Muscle of arm (tissue), 12 donors: Measurements from ENCODE around the gene MFRP. TPM values are rescaled to one million over a fixed set of nuclear protein-coding genes. Genes with fewer than 3 reads are reported as not detected.

Experiments used
- DNase-seq: peaks from one replicate; pipeline ENCODE4 v3.0.0-alpha.2; 2013
- polyA plus RNA-seq, 12 donors: library from polyadenylated mRNA; unstranded; fragments of 120-200 nt; gene quantifications; one replicate each; pipeline ENCODE4 v1.2.1, GENCODE V29; 2013; ENCODE audit not compliant: insufficient read length in 12 of 12

The MFRP gene
- polyA plus RNA-seq, 12 donors = not detected

DNA sequence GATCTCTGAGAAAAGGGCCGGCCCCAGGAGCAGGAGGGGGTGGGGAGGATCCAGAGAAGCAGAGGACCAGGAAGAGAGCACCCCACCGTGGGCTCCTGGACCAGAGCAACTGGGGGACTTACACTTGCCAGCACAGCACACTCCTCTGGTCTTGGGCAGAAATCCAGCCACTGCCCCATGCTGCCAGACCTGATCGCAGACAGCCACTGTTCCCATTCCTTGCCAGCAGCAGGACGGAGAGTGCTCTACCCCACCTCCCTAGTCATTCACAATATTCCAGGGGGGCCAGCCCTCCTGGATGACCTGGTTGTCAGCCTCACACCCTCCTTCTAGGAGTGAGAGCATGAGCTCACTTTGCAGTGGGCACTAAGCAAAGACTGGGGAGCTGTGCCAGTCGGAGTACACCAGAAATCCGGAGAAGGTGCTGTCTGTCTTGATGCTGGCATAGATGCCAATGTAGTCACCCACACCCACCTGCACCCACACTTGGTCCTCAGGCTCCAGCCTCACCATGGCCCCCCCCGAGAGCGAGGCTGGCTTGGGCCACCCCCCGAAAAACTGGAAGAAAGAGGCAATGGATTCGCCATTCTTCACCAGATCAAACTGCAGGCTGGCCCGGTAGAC is 7.4 kb downstream of the MFRP start:
- DNase-seq = no peak

- DNase-seq = peak; percentile 82
These were observed 8.1 kb downstream of the MFRP start for GRCh38 chr11:119338318-119338890.

- no peak for DNase-seq
These were observed 8.8 kb downstream of the MFRP start for GRCh38 chr11:119337581-119338317.

DNA sequence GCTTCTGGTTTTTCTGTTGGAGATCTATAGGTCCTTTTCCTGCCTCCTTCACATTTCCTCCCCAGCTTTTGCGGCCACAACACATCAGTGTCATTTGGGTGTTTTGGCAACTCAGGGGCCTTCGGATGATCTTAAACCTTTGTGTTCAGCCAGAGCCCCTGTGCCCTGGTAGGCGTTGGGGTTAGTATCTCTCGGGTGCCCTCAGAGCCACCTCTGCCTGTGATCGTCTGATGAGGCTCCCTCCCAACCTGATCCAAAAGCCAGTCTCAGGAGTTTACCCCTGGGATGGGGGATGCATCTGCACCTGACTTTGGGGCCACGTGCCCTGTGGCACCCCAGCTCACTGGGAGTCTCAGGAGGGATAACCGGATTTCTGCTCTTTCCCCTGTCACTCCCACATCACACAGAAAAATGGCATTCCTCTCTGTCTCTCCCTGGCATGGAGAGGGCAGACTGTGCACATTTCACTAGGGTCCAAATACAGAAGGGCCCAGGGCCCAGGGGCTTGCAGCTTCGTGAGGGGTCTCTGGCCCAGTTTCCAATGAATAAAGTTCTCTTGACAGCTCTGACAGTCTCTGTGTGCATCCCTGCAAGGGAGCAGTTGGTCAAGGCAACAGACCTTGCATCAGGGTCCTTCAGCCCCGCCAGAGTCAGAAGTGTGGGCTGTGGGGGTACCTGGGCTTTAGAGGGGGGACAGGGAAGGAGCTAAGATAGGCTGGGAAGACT is 9.6 kb downstream of the MFRP start:
- DNase-seq = no peak

DNA sequence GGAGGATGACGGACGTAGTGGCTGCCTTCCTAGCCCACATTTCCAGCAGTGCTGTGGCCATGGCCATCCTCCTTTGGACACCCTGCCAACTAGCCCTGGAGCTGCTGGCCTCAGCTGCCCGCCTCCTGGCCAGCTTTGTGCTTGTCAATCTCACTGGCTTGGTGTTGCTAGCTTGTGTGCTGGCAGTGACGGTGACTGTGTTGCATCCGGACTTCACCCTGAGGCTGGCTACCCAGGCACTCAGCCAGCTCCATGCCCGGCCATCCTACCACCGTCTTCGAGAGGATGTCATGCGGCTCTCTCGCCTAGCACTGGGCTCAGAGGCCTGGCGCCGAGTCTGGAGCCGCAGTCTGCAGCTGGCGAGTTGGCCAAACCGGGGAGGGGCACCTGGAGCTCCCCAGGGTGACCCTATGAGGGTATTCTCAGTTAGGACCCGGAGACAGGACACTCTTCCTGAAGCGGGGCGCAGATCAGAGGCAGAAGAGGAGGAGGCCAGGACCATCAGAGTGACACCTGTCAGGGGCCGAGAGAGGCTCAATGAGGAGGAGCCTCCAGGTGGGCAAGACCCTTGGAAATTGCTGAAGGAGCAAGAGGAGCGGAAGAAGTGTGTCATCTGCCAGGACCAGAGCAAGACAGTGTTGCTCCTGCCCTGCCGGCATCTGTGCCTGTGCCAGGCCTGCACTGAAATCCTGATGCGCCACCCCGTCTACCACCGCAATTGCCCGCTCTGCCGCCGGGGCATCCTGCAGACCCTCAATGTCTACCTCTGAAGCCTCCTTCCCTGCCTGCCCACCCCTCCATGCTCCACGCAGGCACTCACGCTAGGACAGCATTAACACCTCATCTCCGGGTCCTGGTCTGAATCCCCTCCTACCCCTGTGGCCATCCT is 10.6 kb downstream of the MFRP start:
- no peak for DNase-seq

- DNase-seq = no peak
These were observed 11.3 kb downstream of the MFRP start for GRCh38 chr11:119335091-119335654.

DNA sequence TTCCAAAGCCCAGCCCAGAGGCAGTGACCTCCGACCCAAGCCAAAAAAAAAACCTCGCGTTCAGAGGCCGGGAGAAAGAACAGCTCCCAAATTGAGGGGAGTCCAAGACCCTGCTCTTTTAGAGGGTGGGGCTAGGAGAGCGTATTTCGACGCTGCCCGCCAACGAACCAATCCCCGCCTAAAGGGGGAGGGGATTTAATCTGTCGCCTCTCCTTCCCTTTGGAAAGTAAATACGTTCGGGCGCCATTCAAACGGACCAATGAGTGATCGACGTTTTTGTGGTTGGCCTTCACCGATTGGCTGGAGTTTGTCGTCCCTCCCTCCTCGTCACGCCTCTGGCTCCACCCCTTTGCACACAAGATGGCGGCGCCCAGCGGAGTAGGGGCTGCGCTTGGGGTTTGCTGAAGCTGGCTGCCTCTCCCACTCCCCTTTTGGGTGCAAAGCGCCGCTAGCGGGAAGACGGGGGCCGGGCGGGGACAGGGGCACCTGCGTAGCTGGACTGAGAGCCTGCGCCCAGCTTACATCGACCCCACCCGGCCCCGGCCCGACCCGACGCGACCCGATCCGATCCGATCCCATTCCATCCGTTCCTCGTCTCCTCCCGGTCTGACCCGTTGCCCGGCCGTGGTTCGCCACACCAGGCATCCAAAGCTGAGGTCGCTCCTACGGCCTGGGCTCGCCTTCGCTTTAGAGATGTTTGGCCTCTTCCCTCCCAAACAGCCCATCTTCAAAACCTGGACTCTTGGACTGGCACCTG is 12.2 kb downstream of the MFRP start, which contains the start of gene RNF26:
TSS of gene RNF26 (plus strand) at position 354 of the 757 bp plus-strand sequence. CDS start 596 bp downstream, outside the sequence.
- DNase-seq = peak; percentile 98

GRCh38 chr11:119332111-119332765 is 14.3 kb downstream of the MFRP start:
- DNase-seq = no peak

DNA sequence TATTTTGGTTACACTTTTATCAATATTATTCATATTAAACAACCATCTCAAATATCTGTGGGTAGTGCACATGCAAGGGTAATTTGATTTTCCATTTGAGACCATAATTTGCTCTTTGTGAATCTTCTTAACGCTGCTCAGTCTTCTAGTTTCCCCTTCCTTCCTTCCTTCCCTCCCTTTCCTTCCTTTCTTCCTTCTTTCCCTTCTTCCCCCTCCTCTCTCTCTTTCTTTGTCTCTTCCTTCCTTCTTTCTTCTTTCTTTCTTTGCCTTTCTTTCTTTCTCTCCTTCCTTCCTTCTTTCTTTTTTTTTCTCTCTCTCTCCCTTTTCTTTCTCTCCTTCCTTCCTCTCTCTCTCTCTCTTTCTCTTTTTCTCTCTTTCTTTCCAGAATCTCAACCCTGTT is 16.3 kb downstream of the MFRP start:
- no peak for DNase-seq

GRCh38 chr11:119329320-119329719 is 17.2 kb downstream of the MFRP start:
- no peak for DNase-seq

- no peak for DNase-seq
These were observed 22.3 kb downstream of the MFRP start for GRCh38 chr11:119324189-119324588.

- peak; percentile 70 for DNase-seq
These were observed 22.9 kb downstream of the MFRP start for GRCh38 chr11:119323532-119324033.

GRCh38 chr11:119322921-119323531 is 23.5 kb downstream of the MFRP start:
- no peak for DNase-seq

DNA sequence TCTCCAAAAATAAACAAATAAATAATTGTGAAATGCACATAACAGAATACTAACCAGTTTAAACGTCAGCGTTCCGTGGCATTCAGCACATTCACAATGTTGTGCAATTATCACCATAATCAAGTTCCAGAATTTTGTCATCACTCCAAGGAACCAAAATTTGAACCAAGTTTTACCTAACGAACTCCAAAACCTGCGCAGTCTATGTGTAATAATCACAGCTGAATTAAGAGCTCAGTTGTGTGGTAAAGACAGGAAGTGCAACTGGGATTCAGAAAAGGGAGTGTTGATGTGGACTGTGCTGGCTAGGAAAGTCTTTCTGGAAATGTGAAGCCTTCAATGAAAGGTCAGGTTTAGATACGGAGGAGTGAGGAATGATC is 24.2 kb downstream of the MFRP start:
- no peak for DNase-seq

- DNase-seq = peak; percentile 45
These were observed 25.6 kb downstream of the MFRP start for GRCh38 chr11:119320776-119321524.

- DNase-seq = no peak
These were observed 26.2 kb downstream of the MFRP start for GRCh38 chr11:119320240-119320775.

- no peak for DNase-seq
These were observed 26.7 kb downstream of the MFRP start for GRCh38 chr11:119319700-119320239.
